ENCODE measurements around the gene RND1. TPM values are rescaled to one million over a fixed set of nuclear protein-coding genes. Genes with fewer than 3 reads are reported as not detected.

The RND1 gene
- polyA plus RNA-seq, 3 donors, result 0.40 to 0.49 TPM; not detected in 1

GRCh38 chr12:48827026-48827425, 38.6 kb downstream of the RND1 start:
- intact Hi-C loops (cut with micrococcal nuclease), result no loop called here
- 98% methylated on average over 4 of the region's 8 CpGs for WGBS (ENCODE audit: insufficient coverage)
- H3K4me2 ChIP-seq (replicated peaks; ENCODE audit: extremely low read depth, low read length, poor library complexity, severe bottlenecking), result no peak overlapping the region
- no peaks in the 10 kb centered on the region for H3K9me3 ChIP-seq (replicated peaks in 1 of 2; ENCODE audit: control insufficient read depth in 1 of 2, insufficient read depth in 1 of 2, low read length in 2 of 2)
- H3K27ac ChIP-seq (ENCODE audit: low read depth in 1 of 2, low read length in 2 of 2), result no peak overlapping the region
- H3K27me3 ChIP-seq (ENCODE audit: control insufficient read depth in 2 of 2, insufficient read depth in 2 of 2, low read length in 2 of 2), result peaks cover 0 to 3% of the 10 kb centered on the region in 2 donors
- Mint-ChIP-seq H3K27me3 (ENCODE audit: low read depth in 3 of 3) (peaks cover 2 to 6% (median 3%) of the 10 kb centered on the region in 3 donors), H3K36me3 (peaks cover 38 to 40% of the 10 kb centered on the region in 2 donors), H3K9me3 (no peaks in the 10 kb centered on the region), H3K4me1 (peaks cover 2% of the 10 kb centered on the region), H3K4me3 (no peak overlapping the region), H3K27ac (peak overlapping the region in 1 of 7 donors; percentile 33)
- no peaks in the 10 kb centered on the region for H3K4me1 ChIP-seq (ENCODE audit: control insufficient read depth in 1 of 2, insufficient read depth in 2 of 2, low read length in 2 of 2)
- no peaks in the 10 kb centered on the region for H3K79me2 ChIP-seq (ENCODE audit: insufficient read depth, low read length)
- H4K20me1 ChIP-seq (ENCODE audit: insufficient read depth, low read length), result peaks cover 27% of the 10 kb centered on the region
- TF ChIP-seq CTCF (IDR thresholded peaks at IDR 0.05), result no peak
- H3K4me3 ChIP-seq (replicated peaks in 1 of 3; ENCODE audit: low read depth in 2 of 3, low read length in 3 of 3), result no peak overlapping the region
- no peak overlapping the region for H3K9ac ChIP-seq (ENCODE audit: insufficient read depth, low read length, poor library complexity, severe bottlenecking)
- H3K36me3 ChIP-seq (replicated peaks in 1 of 2; ENCODE audit: control insufficient read depth in 1 of 2, insufficient read depth in 2 of 2, low read length in 2 of 2), result peaks cover 37 to 44% of the 10 kb centered on the region in 2 donors
- DNase-seq, result no peak
- H2AFZ ChIP-seq (ENCODE audit: insufficient read depth, low read depth, low read length, poor library complexity, severe bottlenecking), result no peak overlapping the region

- no peaks in the 10 kb centered on the region for H3K79me2 ChIP-seq (ENCODE audit: insufficient read depth, low read length)
- no peak overlapping the region for H3K4me3 Mint-ChIP-seq
- intact Hi-C loops (cut with micrococcal nuclease), result no loop called here
- no peak for TF ChIP-seq CTCF (IDR thresholded peaks at IDR 0.05)
- no peak overlapping the region for H2AFZ ChIP-seq (ENCODE audit: insufficient read depth, low read depth, low read length, poor library complexity, severe bottlenecking)
- H3K9me3 Mint-ChIP-seq, result no peaks in the 10 kb centered on the region
- peaks cover 2 to 9% (median 3%) of the 10 kb centered on the region in 3 donors for H3K27me3 Mint-ChIP-seq (ENCODE audit: low read depth in 3 of 3)
- H3K9me3 ChIP-seq (replicated peaks in 1 of 2; ENCODE audit: control insufficient read depth in 1 of 2, insufficient read depth in 1 of 2, low read length in 2 of 2), result no peaks in the 10 kb centered on the region
- H3K27ac ChIP-seq (ENCODE audit: low read depth in 1 of 2, low read length in 2 of 2), result no peak overlapping the region
- DNase-seq, result no peak
- H3K36me3 ChIP-seq (replicated peaks in 1 of 2; ENCODE audit: control insufficient read depth in 1 of 2, insufficient read depth in 2 of 2, low read length in 2 of 2), result peaks cover 30 to 37% of the 10 kb centered on the region in 2 donors
- peaks cover 27% of the 10 kb centered on the region for H4K20me1 ChIP-seq (ENCODE audit: insufficient read depth, low read length)
- no peak overlapping the region for H3K27ac Mint-ChIP-seq
- no peak overlapping the region for H3K4me2 ChIP-seq (replicated peaks; ENCODE audit: extremely low read depth, low read length, poor library complexity, severe bottlenecking)
- 82% methylated on average over 14 of the region's 15 CpGs for WGBS (ENCODE audit: insufficient coverage)
- no peak overlapping the region for H3K9ac ChIP-seq (ENCODE audit: insufficient read depth, low read length, poor library complexity, severe bottlenecking)
- H3K4me1 Mint-ChIP-seq, result peaks cover 2% of the 10 kb centered on the region
- H3K4me1 ChIP-seq (ENCODE audit: control insufficient read depth in 1 of 2, insufficient read depth in 2 of 2, low read length in 2 of 2), result no peaks in the 10 kb centered on the region
- H3K4me3 ChIP-seq (replicated peaks in 1 of 3; ENCODE audit: low read depth in 2 of 3, low read length in 3 of 3), result no peak overlapping the region
- peaks cover 0 to 3% of the 10 kb centered on the region in 2 donors for H3K27me3 ChIP-seq (ENCODE audit: control insufficient read depth in 2 of 2, insufficient read depth in 2 of 2, low read length in 2 of 2)
- H3K36me3 Mint-ChIP-seq, result peaks cover 31 to 33% of the 10 kb centered on the region in 2 donors
Measured at GRCh38 chr12:48826209-48826855, 39.3 kb downstream of the RND1 start.

Measured in CD14-positive monocyte (primary cell).